HCT116 (cell line): Measurements from ENCODE around the gene ALCAM. TPM values are rescaled to one million over a fixed set of nuclear protein-coding genes. Genes with fewer than 3 reads are reported as not detected.

Source experiments
- ATAC-seq: fragments of 200-7000 bp; cut with Tn5 transposase; 2 replicates; pipeline ENCODE4 v1.9.1; 2020; ENCODE audit warnings: mild to moderate bottlenecking, moderate library complexity
- BruUV-seq: library from RNA; stranded (reverse); fragments of 400-500 nt; replicated peaks from 2 replicates; lab custom pipeline; 2021; lab: Mats Ljungman, UMichigan
- CTCF ChIA-PET: fragments of 300-600 bp; sonication (Branson Sonifier 250); formaldehyde crosslinking; loops from one replicate; lab custom pipeline; 2021; ENCODE audit warnings: antibody characterized with exemption; lab: Charles Lee
- POLR2A ChIA-PET: fragments of 300-600, 350-600 bp; sonication (Branson Sonifier 250); formaldehyde crosslinking; loops from one replicate; lab custom pipeline; 2021; ENCODE audit warnings: antibody characterized with exemption; lab: Charles Lee
- RAD21 ChIA-PET, 2 experiments: fragments of 300-600 bp; sonication (Branson Sonifier 250); formaldehyde crosslinking; loops; one replicate each; lab custom pipeline; 2023; ENCODE audit warnings: low total read pairs in 2 of 2; ENCODE audit not compliant: uncharacterized antibody in 2 of 2, unreplicated experiment in 2 of 2, low non-redundant PET in 1 of 2; lab: Charles Lee
- DNase-seq: peaks from one replicate; pipeline ENCODE4 v3.0.0-alpha.2; 2010; ENCODE audit warnings: low read depth, low spot score
- H2AFZ ChIP-seq: fragments of 200-600 bp; shearing (Covaris generic), sonication (generic); 2 replicates; pipeline ENCODE4 v1.6.1; 2017; ENCODE audit warnings: low read depth, mixed run types, mixed read lengths, antibody characterized with exemption, low read length; ENCODE audit not compliant: poor library complexity, severe bottlenecking
- H3K27ac ChIP-seq: 2 replicates; pipeline ENCODE4 v1.5.1; 2012; ENCODE audit warnings: low read depth, low read length
- H3K27me3 ChIP-seq: fragments of 200-600 bp; sonication (generic); 2 replicates; pipeline ENCODE4 v1.6.1; 2016; ENCODE audit warnings: mixed run types, low read length, mixed read lengths; ENCODE audit not compliant: insufficient read depth
- H3K36me3 ChIP-seq, 2 experiments: fragments of 200-500 bp in 1 of 2; fragments of 200-600 bp in 1 of 2; sonication (Bioruptor generic) in 1 of 2; sonication (generic) in 1 of 2; 2 replicates each; pipeline versions ENCODE4 v1.5.1 to v1.6.1; 2014 to 2016; ENCODE audit warnings: low read length in 2 of 2, inconsistent platforms in 1 of 2, mixed read lengths in 1 of 2, mixed run types in 1 of 2; ENCODE audit not compliant: insufficient read depth in 2 of 2, control insufficient read depth in 1 of 2
- H3K4me1 ChIP-seq, 2 experiments: fragments of 200-600 bp in 1 of 2; sonication (generic) in 1 of 2; 2 replicates each; pipeline versions ENCODE4 v1.5.1 to v1.6.1; 2012 to 2017; ENCODE audit warnings: low read length in 2 of 2, inconsistent platforms in 1 of 2, mild to moderate bottlenecking in 1 of 2, mixed read lengths in 1 of 2, mixed run types in 1 of 2, moderate library complexity in 1 of 2; ENCODE audit not compliant: insufficient read depth in 2 of 2, control insufficient read depth in 1 of 2
- H3K4me2 ChIP-seq: fragments of 200-600 bp; sonication (generic); 2 replicates; pipeline ENCODE4 v1.6.1; 2017; ENCODE audit warnings: mixed run types, low read length, mixed read lengths
- H3K4me3 ChIP-seq, 2 experiments: fragments of 200-600 bp in 1 of 2; sonication (generic) in 1 of 2; replicated peaks in 1 of 2; 2 replicates each; pipeline ENCODE4 v1.5.1; 2011 to 2016; ENCODE audit warnings: low read length in 2 of 2, control low read depth in 1 of 2, low read depth in 1 of 2, mild to moderate bottlenecking in 1 of 2, mixed read lengths in 1 of 2, mixed run types in 1 of 2
- H3K79me2 ChIP-seq: fragments of 200-600 bp; sonication (generic); 2 replicates; pipeline ENCODE4 v1.6.1; 2017; ENCODE audit warnings: mild to moderate bottlenecking, mixed run types, low read length, moderate library complexity, mixed read lengths; ENCODE audit not compliant: insufficient read depth
- H3K9ac ChIP-seq: fragments of 200-600 bp; sonication (generic); 2 replicates; pipeline ENCODE4 v1.6.1; 2016; ENCODE audit warnings: low read length, mixed read lengths
- H3K9me2 ChIP-seq: fragments of 200-600 bp; sonication (generic), shearing (Covaris generic); 2 replicates; pipeline ENCODE4 v1.6.1; 2017; ENCODE audit warnings: mixed run types, mild to moderate bottlenecking, moderate library complexity; ENCODE audit not compliant: insufficient read depth
- H3K9me3 ChIP-seq, 2 experiments: fragments of 200-500 bp in 1 of 2; fragments of 200-600 bp in 1 of 2; sonication (Bioruptor generic) in 1 of 2; sonication (generic) in 1 of 2; 2 replicates each; pipeline ENCODE4 v1.6.1; 2014 to 2017; ENCODE audit warnings: low read length in 2 of 2, mixed read lengths in 2 of 2, inconsistent platforms in 1 of 2, low read depth in 1 of 2, mild to moderate bottlenecking in 1 of 2, mixed run types in 1 of 2, moderate library complexity in 1 of 2; ENCODE audit not compliant: control insufficient read depth in 1 of 2, insufficient read depth in 1 of 2
- H4K20me1 ChIP-seq: fragments of 200-600 bp; sonication (generic), shearing (Covaris generic); 2 replicates; pipeline ENCODE4 v1.6.1; 2017; ENCODE audit warnings: mixed run types, mild to moderate bottlenecking, moderate library complexity; ENCODE audit not compliant: insufficient read depth
- CBX3 ChIP-seq: IDR thresholded peaks from 2 replicates; pipeline ENCODE4 v1.6.1; 2012; ENCODE audit warnings: low read depth
- CEBPB ChIP-seq: IDR thresholded peaks from 2 replicates; pipeline ENCODE4 v1.6.1; 2012; ENCODE audit warnings: low read depth
- CTCF ChIP-seq, 3 experiments: fragments of 200-600 bp in 1 of 3; sonication (generic) in 1 of 3; IDR thresholded peaks in 2 of 3; conservative IDR thresholded peaks in 1 of 3; 2 replicates each; pipeline ENCODE4 v1.5.1; 2012 to 2017; ENCODE audit warnings: low read depth in 2 of 3, low read length in 2 of 3, antibody characterized with exemption in 1 of 3, borderline replicate concordance in 1 of 3, control low read depth in 1 of 3, mild to moderate bottlenecking in 1 of 3, mixed read lengths in 1 of 3, mixed run types in 1 of 3, moderate library complexity in 1 of 3; ENCODE audit not compliant: insufficient read depth in 1 of 3
- EGR1 ChIP-seq: IDR thresholded peaks from 2 replicates; pipeline ENCODE4 v1.6.1; 2012; ENCODE audit warnings: low read depth
- JUND ChIP-seq: IDR thresholded peaks from 2 replicates; pipeline ENCODE4 v1.6.1; 2012
- MAX ChIP-seq: IDR thresholded peaks from 2 replicates; pipeline ENCODE4 v1.6.1; 2012
- POLR2A ChIP-seq: IDR thresholded peaks from 2 replicates; pipeline ENCODE4 v1.7.0; 2011; ENCODE audit warnings: borderline replicate concordance; ENCODE audit not compliant: insufficient read depth, insufficient read length; ENCODE audit errors: extremely low read depth
- POLR2AphosphoS5 ChIP-seq: IDR thresholded peaks from 2 replicates; pipeline ENCODE4 v1.6.1; 2011; ENCODE audit warnings: mild to moderate bottlenecking, low read depth, low read length, moderate library complexity
- RAD21 ChIP-seq: IDR thresholded peaks from 2 replicates; pipeline ENCODE4 v1.6.1; 2012; ENCODE audit warnings: low read depth, mild to moderate bottlenecking
- REST ChIP-seq: IDR thresholded peaks from 2 replicates; pipeline ENCODE4 v1.6.1; 2012; ENCODE audit warnings: low read depth
- SIN3A ChIP-seq: IDR thresholded peaks from 2 replicates; pipeline ENCODE4 v1.6.1; 2012; ENCODE audit warnings: low read depth
- SP1 ChIP-seq: IDR thresholded peaks from 2 replicates; pipeline ENCODE4 v1.6.1; 2012; ENCODE audit warnings: low read depth
- ZBTB33 ChIP-seq: IDR thresholded peaks from 2 replicates; pipeline ENCODE4 v1.6.1; 2011; ENCODE audit warnings: mild to moderate bottlenecking, low read length, moderate library complexity; ENCODE audit not compliant: insufficient replicate concordance; ENCODE audit errors: extremely low read depth
- ZNF274 ChIP-seq: fragments of 200-500 bp; sonication (Bioruptor generic); IDR thresholded peaks from 2 replicates; pipeline ENCODE4 v1.6.1; 2014; ENCODE audit warnings: mild to moderate bottlenecking, low read depth, low read length, inconsistent platforms
- intact Hi-C: fragments of 100-400 bp; cut with micrococcal nuclease; formaldehyde crosslinking; loops from 2 replicates; pipeline ENCODE4 v1.10.0; 2022
- total RNA-seq: library from RNA; stranded (reverse); gene quantifications from one replicate; pipeline ENCODE4 v1.2.1, GENCODE V29; 2021; ENCODE audit not compliant: unreplicated experiment

ALCAM gene
- total RNA-seq, 1 experiment from 2014 or later: 56.7 TPM

- intact Hi-C loops: no loop called here
- no peaks in the 10 kb centered on the region for H3K27me3 ChIP-seq
- CTCF ChIA-PET: no interaction called here
These were observed 253.5 kb downstream of the ALCAM start for GRCh38 chr3:105620236-105620635.

More at GRCh38 chr3:105620236-105620635, 253.5 kb downstream of the ALCAM start:
- no peaks in the 10 kb centered on the region for H4K20me1 ChIP-seq
- no peak overlapping the region for H3K9ac ChIP-seq
- no peak overlapping the region for H3K4me3 ChIP-seq
- H3K9me3 ChIP-seq: no peaks in the 10 kb centered on the region
- no peak for TF ChIP-seq ZNF274
- no peak for TF ChIP-seq CEBPB
- no peak for TF ChIP-seq ZBTB33
- no peak for TF ChIP-seq CTCF (IDR thresholded peaks at IDR 0.05 in 2 of 3, conservative IDR thresholded peaks at IDR 0.05 in 1 of 3; ENCODE audit: borderline replicate concordance in 1 of 3, insufficient read depth in 1 of 3, low read depth in 2 of 3, low read length in 2 of 3)
- no peak for TF ChIP-seq JUND
- no peak for TF ChIP-seq POLR2AphosphoS5
- TF ChIP-seq RAD21: no peak
- no peak for TF ChIP-seq REST
- no peak for TF ChIP-seq POLR2A
- no peak for TF ChIP-seq CBX3
- TF ChIP-seq MAX: no peak
- no peak for TF ChIP-seq EGR1
- no peak for TF ChIP-seq SIN3A
- no peak for TF ChIP-seq SP1
- RAD21 ChIA-PET: no interaction called here
- DNase-seq: no peak
- H3K9me2 ChIP-seq: 0 out of 2 replicates have a peak, but pooled peaks cover 3% of the 10 kb centered on the region
- H2AFZ ChIP-seq: no peak overlapping the region
- no peak overlapping the region for H3K27ac ChIP-seq
- POLR2A ChIA-PET: no interaction called here
- H3K36me3 ChIP-seq: no peaks in the 10 kb centered on the region
- no peaks in the 10 kb centered on the region for H3K4me1 ChIP-seq
- H3K4me2 ChIP-seq: no peak overlapping the region
- no peaks in the 10 kb centered on the region for H3K79me2 ChIP-seq
- no peak for ATAC-seq
- no TSS peak for BruUV-seq
